ENCODE measurements around the gene RAB40B.

GRCh38 chr17:82698974-82699442 is 510 bp upstream of the RAB40B start:
- TF ChIP-seq JUND (IDR thresholded peaks at IDR 0.05) (no peak), CTCF (IDR thresholded peaks at IDR 0.05; ENCODE audit: low read depth, low read length, missing input control) (no peak), MAX (IDR thresholded peaks at IDR 0.05) (no peak), YY1 (IDR thresholded peaks at IDR 0.05) (no peak), RXRA (IDR thresholded peaks at IDR 0.05) (no peak)

Measured in liver (tissue), 3 donors.